HG03571 (cell line): Measurements from ENCODE around the gene SLAMF6.
A peak's percentile ranks its signal among the peaks of the same experiment; 100 is the strongest.
"Not testable (repeated sequence)": the region's sequence is repeated elsewhere in the genome, so short reads cannot be mapped to it uniquely, and the experiment has no call there.

Experiments
- ATAC-seq: cut with Tn5 transposase; IDR thresholded peaks from one replicate; pipeline ENCODE4 v1.9.1; 2021; ENCODE audit not compliant: unreplicated experiment

SLAMF6 gene

GRCh38 chr1:160542303-160542945 is 19.4 kb upstream of the SLAMF6 start:
- ATAC-seq = no peak

- ATAC-seq = no peak
Observed at GRCh38 chr1:160541622-160542302, 18.7 kb upstream of the SLAMF6 start.

GRCh38 chr1:160540859-160541233 is 17.8 kb upstream of the SLAMF6 start:
- ATAC-seq = no peak

- peak; percentile 90 for ATAC-seq
Observed at GRCh38 chr1:160539990-160540858, 17.2 kb upstream of the SLAMF6 start.

GRCh38 chr1:160539684-160539989 is 16.6 kb upstream of the SLAMF6 start:
- no peak for ATAC-seq

- no peak for ATAC-seq
Observed at GRCh38 chr1:160538985-160539651, 16.1 kb upstream of the SLAMF6 start.

- ATAC-seq = no peak
Observed at GRCh38 chr1:160537714-160538665, 14.9 kb upstream of the SLAMF6 start.

- no peak for ATAC-seq
Observed at GRCh38 chr1:160534823-160535605, 12.0 kb upstream of the SLAMF6 start.

- not testable (repeated sequence) for ATAC-seq
Observed at GRCh38 chr1:160532557-160532813, 9.4 kb upstream of the SLAMF6 start.

GRCh38 chr1:160531809-160532556 is 8.9 kb upstream of the SLAMF6 start:
- not testable (repeated sequence) for ATAC-seq

GRCh38 chr1:160529401-160529952 is 6.4 kb upstream of the SLAMF6 start:
- ATAC-seq = not testable (repeated sequence)

GRCh38 chr1:160523789-160524188 is 734 bp upstream of the SLAMF6 start:
- not testable (repeated sequence) for ATAC-seq

GRCh38 chr1:160522136-160522535 is 919 bp downstream of the SLAMF6 start:
- ATAC-seq = no peak

- no peak for ATAC-seq
Observed at GRCh38 chr1:160521554-160521953, 1.5 kb downstream of the SLAMF6 start.

GRCh38 chr1:160520999-160521398 is 2.1 kb downstream of the SLAMF6 start:
- ATAC-seq = no peak

GRCh38 chr1:160520582-160520981 is 2.5 kb downstream of the SLAMF6 start:
- ATAC-seq = no peak

- no peak for ATAC-seq
Observed at GRCh38 chr1:160519642-160520435, 3.2 kb downstream of the SLAMF6 start.

- ATAC-seq = not testable (repeated sequence)
Observed at GRCh38 chr1:160517519-160517918, 5.5 kb downstream of the SLAMF6 start.
